Effector memory CD4-positive, alpha-beta T cell (primary cell): ENCODE results near the gene COL15A1.

Experiments used
- DNase-seq, 3 donors: peaks; one replicate each; pipeline ENCODE4 v3.0.0-alpha.2; 2020
- H3K27ac ChIP-seq: 2 replicates; pipeline ENCODE4 v1.7.0; 2013; ENCODE audit warnings: mild to moderate bottlenecking, low read length, moderate library complexity; ENCODE audit not compliant: insufficient read depth, poor library complexity, severe bottlenecking
- H3K27me3 ChIP-seq: replicated peaks from 2 replicates; pipeline ENCODE4 v1.7.0; 2013; ENCODE audit warnings: mild to moderate bottlenecking, low read length; ENCODE audit not compliant: insufficient read depth, control insufficient read depth, poor library complexity, severe bottlenecking
- H3K36me3 ChIP-seq: 2 replicates; pipeline ENCODE4 v1.7.0; 2013; ENCODE audit warnings: mild to moderate bottlenecking, low read length, moderate library complexity; ENCODE audit not compliant: control insufficient read depth, insufficient read depth
- H3K4me1 ChIP-seq: 2 replicates; pipeline ENCODE4 v1.7.0; 2013; ENCODE audit warnings: low read length, mild to moderate bottlenecking; ENCODE audit not compliant: control insufficient read depth, insufficient read depth, poor library complexity, severe bottlenecking
- H3K4me3 ChIP-seq: 2 replicates; pipeline ENCODE4 v1.7.0; 2013; ENCODE audit warnings: low read length, low read depth, mild to moderate bottlenecking; ENCODE audit not compliant: insufficient read depth, poor library complexity, severe bottlenecking
- H3K9me3 ChIP-seq: 2 replicates; pipeline ENCODE4 v1.7.0; 2013; ENCODE audit warnings: mild to moderate bottlenecking, low read length, moderate library complexity; ENCODE audit not compliant: control insufficient read depth

The COL15A1 gene

GRCh38 chr9:99038484-99038820 lies 94.7 kb downstream of the COL15A1 start:
- H3K27ac ChIP-seq, result no peak overlapping the region
- H3K4me1 ChIP-seq, result no peaks in the 10 kb centered on the region
- no peaks in the 10 kb centered on the region for H3K36me3 ChIP-seq
- no peaks in the 10 kb centered on the region for H3K9me3 ChIP-seq
- no peaks in the 10 kb centered on the region for H3K27me3 ChIP-seq
- no peak for DNase-seq
- no peak overlapping the region for H3K4me3 ChIP-seq

- Histone ChIP-seq H3K27ac (no peak overlapping the region), H3K27me3 (no peaks in the 10 kb centered on the region), H3K4me1 (no peaks in the 10 kb centered on the region), H3K4me3 (no peak overlapping the region), H3K9me3 (peaks cover 2% of the 10 kb centered on the region), H3K36me3 (no peaks in the 10 kb centered on the region)
- no peak for DNase-seq
Measured at GRCh38 chr9:99039505-99040182, 95.9 kb downstream of the COL15A1 start.

- Histone ChIP-seq H3K9me3 (peaks cover 7% of the 10 kb centered on the region), H3K27ac (no peak overlapping the region), H3K4me1 (no peaks in the 10 kb centered on the region), H3K27me3 (no peaks in the 10 kb centered on the region), H3K36me3 (no peaks in the 10 kb centered on the region), H3K4me3 (no peak overlapping the region)
- no peak for DNase-seq
Measured at GRCh38 chr9:99040251-99040900, 96.7 kb downstream of the COL15A1 start.

GRCh38 chr9:99040911-99041582 lies 97.3 kb downstream of the COL15A1 start:
- Histone ChIP-seq H3K36me3 (no peaks in the 10 kb centered on the region), H3K4me1 (no peaks in the 10 kb centered on the region), H3K27me3 (no peaks in the 10 kb centered on the region), H3K4me3 (no peak overlapping the region), H3K9me3 (peaks cover 7% of the 10 kb centered on the region), H3K27ac (no peak overlapping the region)
- no peak for DNase-seq

GRCh38 chr9:99041618-99042017 lies 97.9 kb downstream of the COL15A1 start:
- Histone ChIP-seq H3K4me1 (no peaks in the 10 kb centered on the region), H3K4me3 (no peak overlapping the region), H3K27me3 (no peaks in the 10 kb centered on the region), H3K36me3 (no peaks in the 10 kb centered on the region), H3K9me3 (peaks cover 7% of the 10 kb centered on the region), H3K27ac (no peak overlapping the region)
- no peak for DNase-seq

GRCh38 chr9:99042620-99043019 lies 98.9 kb downstream of the COL15A1 start:
- H3K27me3 ChIP-seq, result no peaks in the 10 kb centered on the region
- no peak overlapping the region for H3K4me3 ChIP-seq
- DNase-seq, result no peak
- H3K36me3 ChIP-seq, result no peaks in the 10 kb centered on the region
- H3K4me1 ChIP-seq, result no peaks in the 10 kb centered on the region
- H3K9me3 ChIP-seq, result peaks cover 7% of the 10 kb centered on the region
- H3K27ac ChIP-seq, result no peak overlapping the region

- H3K36me3 ChIP-seq, result no peaks in the 10 kb centered on the region
- DNase-seq, result no peak
- no peak overlapping the region for H3K27ac ChIP-seq
- no peaks in the 10 kb centered on the region for H3K4me1 ChIP-seq
- H3K27me3 ChIP-seq, result no peaks in the 10 kb centered on the region
- H3K4me3 ChIP-seq, result no peak overlapping the region
- H3K9me3 ChIP-seq, result peaks cover 7% of the 10 kb centered on the region
Measured at GRCh38 chr9:99044827-99045226, 101.1 kb downstream of the COL15A1 start.

GRCh38 chr9:99046068-99046467 lies 102.4 kb downstream of the COL15A1 start:
- peaks cover 7% of the 10 kb centered on the region for H3K9me3 ChIP-seq
- H3K27me3 ChIP-seq, result no peaks in the 10 kb centered on the region
- no peaks in the 10 kb centered on the region for H3K4me1 ChIP-seq
- H3K4me3 ChIP-seq, result no peak overlapping the region
- H3K36me3 ChIP-seq, result no peaks in the 10 kb centered on the region
- DNase-seq, result no peak
- H3K27ac ChIP-seq, result no peak overlapping the region

- Histone ChIP-seq H3K4me3 (no peak overlapping the region), H3K27me3 (no peaks in the 10 kb centered on the region), H3K27ac (no peak overlapping the region), H3K36me3 (no peaks in the 10 kb centered on the region), H3K4me1 (no peaks in the 10 kb centered on the region), H3K9me3 (peaks cover 7% of the 10 kb centered on the region)
- DNase-seq, result no peak
Measured at GRCh38 chr9:99046542-99047071, 102.9 kb downstream of the COL15A1 start.

GRCh38 chr9:99049228-99049627 lies 105.5 kb downstream of the COL15A1 start:
- Histone ChIP-seq H3K27me3 (no peaks in the 10 kb centered on the region), H3K27ac (no peak overlapping the region), H3K9me3 (peaks cover 7% of the 10 kb centered on the region), H3K4me1 (peaks cover 8% of the 10 kb centered on the region), H3K4me3 (no peak overlapping the region), H3K36me3 (no peaks in the 10 kb centered on the region)
- no peak for DNase-seq
